DMS153 (cell line): ENCODE measurements around the gene KIAA0825.
"Not testable (repeated sequence)": the region's sequence is repeated elsewhere in the genome, so short reads cannot be mapped to it uniquely, and the experiment has no call there.

Experiments
- DNase-seq: peaks from one replicate; lab custom pipeline; 2025; lab: John Stamatoyannopoulos, UW

Gene KIAA0825

DNA sequence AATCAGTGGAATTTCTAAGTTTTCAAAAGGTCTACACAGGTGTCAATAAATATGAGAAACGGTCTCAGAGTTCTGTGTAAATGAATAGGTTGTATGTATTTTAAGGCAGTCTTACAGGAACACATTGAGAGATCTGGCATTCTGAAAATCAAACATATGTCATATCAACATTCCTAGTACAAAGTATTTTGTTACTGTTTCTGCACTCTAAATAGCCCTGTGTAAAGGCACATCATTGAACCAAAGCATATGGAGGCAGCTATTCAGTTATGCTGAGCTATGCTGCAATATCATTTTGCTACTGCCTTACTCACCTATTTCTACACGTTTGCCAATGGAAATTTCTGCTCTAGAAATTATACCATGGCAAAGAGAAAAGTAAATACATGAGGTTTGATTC lies 379.1 kb downstream of the KIAA0825 start:
- no peak for DNase-seq

DNA sequence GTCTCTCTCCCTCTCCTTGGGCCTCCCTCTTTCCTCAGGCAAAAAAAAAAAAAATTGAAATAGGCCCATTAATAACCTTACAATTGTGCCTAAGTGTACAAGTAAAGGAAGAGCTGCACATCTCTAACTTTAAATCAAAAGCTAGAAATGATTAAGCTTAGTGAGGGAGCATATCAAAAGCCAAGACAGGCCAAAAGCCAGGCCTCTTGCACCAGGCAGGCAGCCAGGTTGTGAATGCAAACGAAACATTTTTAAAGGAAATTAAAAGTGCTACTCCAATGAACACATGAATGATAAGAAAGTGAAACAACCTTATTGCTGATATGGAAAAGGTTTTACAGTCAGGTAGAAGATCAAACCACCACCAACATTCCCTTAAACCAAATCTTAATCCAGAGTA lies 383.4 kb downstream of the KIAA0825 start:
- no peak for DNase-seq

DNA sequence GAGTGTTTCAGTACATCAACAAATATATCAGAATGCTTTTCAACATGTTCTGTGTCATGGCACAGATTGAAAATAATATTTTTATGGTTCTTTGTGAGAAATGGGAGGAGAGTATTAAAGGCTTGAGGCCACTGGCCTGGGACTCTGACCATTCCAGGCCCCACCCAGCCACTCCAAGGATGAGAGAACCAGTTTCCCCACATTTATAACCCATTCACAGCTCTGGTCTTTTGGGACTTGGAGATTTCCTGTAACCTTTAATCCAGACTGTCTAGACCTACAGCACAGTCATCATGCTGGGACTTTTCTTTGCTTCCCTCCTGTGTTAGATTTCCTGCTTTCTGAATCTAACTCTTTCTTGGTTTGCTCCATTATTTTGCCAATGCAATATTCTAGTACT lies 389.6 kb downstream of the KIAA0825 start:
- no peak for DNase-seq

DNA sequence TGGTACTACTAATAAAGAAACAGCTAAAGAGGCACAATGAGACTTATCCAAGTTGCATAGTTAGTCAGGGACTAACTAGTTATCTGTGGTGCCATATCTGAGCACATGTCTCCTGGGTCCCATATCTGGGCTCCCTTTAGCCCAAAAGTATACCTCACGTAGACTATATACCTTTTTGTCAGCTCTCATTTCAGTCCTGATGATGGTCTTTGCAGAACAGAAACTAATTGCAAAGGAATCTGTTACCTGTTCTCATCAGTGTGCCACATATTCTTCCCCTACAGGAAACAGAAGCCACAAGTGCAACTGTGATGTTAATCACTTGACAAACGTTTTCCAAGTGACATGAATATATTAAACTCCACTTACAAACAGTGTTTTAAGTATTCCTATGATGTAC lies 395.2 kb downstream of the KIAA0825 start:
- DNase-seq: no peak

DNA sequence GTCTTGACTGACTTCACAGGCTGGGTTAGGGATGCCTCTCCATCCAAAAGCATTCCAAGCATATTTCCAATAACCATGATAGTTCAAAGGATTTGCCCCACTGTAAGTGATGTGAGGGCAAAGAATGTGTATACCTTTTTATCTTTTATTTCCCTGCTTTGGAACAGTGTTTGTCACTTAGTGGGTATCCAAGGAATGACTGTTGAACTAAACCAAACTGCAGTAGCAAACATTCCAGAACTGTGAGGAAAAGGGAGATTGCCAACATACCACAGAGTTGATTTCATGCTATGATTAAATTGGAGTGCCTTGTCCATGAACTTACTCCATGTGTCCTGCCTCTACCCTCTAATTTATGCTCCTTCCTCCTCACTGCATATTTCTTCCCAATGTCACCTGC lies 400.0 kb downstream of the KIAA0825 start:
- no peak for DNase-seq

DNA sequence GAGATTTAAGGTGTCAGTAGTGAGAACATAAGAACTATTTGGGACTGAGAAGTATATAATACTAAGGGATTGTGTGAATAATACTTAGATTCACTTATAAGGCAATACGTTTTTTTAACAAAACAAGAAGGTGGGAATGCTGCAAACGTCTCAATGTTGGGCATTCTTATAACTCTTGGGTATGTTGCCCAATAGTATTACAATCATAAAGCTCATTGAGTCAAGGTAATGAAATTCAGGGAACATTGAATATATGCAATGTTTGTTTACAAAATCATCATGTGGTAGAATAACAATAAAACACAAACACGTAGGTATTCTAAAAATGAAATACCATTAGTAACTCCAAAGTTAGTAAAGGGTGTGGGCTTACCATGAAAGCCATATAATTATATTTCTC lies 400.7 kb downstream of the KIAA0825 start:
- DNase-seq: no peak

DNA sequence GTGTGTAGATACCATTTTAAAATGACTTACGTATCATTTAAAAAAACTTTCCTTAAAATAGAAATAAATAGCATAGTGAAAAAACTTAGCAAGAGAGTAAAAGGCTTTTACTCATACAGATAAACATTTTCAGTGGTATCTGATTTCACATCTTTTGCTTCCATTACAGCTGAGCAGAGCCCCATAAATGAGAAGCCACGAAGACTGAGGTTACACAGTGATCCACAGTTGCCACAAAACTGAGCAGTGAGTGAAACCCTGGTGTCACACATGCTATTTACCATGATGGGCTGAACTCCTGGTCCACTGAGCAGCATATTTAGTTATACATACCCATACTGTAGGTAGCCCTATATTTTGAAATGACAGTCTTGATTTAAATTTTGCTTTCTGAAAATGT lies 401.2 kb downstream of the KIAA0825 start:
- DNase-seq: no peak

DNA sequence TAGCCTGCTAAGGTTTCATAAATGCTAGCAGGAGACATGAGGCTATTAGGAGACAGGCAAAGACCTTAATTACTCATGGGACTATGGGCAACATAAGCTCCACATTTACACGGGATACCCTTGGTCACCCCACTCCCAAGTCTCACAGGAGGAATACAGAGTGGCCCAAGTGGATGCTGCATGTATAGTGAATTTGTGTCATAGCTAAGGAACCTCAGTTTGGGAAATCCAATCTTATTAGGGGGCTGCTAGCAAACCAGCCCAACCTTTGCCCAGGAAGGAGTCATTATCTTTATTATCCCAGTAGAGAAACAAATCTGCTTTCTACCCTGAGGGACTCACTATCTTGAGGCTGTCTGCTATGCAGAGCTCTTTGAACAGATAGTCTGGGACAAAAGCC lies 405.9 kb downstream of the KIAA0825 start:
- DNase-seq: no peak

DNA sequence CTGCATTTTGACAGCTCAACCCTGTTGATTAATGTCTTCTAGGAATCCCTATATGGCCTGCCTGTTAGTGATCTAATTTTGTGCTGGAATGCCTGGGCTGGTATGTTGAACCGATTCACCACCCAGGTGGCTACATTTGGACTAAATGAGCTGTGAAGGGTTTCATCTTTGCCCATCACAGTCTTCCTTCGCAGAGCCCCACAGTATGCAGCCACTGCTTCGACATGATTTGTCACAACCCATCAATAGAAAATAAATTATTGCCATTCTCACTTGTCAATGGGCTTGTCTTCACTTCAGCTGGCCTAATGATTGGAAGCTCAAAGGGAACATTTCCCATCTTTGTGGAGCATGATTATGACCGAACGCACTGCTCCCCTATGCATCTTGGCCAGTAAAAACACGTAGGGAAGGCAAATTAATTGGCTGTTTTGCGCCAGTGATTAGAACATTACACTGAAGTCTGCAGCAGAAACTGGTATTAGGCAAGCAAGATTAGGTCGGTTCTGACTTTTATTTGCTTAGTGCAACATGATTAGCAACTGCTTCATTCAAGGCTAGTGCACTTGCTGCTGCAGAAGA lies 408.5 kb downstream of the KIAA0825 start:
- DNase-seq: no peak

DNA sequence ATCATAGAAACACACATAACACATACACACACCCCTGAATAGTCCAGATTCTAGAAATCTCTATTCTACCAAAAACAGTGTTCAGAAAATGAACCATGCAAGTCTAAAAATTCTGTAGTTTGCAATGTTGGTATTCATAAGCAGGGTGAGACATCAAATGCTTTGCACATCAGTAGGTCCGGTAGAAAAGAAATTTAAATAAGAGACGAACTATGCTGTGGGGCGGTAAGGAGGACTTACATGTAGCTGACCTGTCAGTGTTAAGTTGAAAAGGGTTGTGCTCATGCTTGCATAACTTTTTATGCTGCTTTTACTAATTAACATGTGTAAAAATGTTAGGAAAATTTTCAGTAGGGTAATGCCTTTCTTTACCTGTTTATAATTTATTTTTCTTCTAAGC lies 409.1 kb downstream of the KIAA0825 start:
- DNase-seq: no peak

DNA sequence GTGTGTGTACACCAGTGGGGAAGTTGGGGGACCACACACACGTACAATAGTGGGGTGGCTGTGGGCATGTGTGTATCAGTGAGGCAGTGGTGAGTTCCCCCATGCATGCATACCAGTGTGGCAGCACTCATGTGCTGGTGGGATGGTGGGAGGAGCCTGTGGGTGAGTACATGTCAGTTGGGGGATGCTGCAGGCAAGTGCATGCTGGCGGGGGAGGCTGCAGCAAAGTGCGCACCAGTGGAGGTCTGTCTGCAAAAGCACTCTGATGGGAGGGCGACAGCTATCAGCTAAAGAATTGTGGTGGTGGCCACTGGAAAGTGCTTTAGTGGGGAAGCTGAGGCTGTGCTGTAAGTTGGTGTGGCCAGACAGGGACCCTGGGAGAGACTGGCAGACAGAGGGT lies 418.8 kb downstream of the KIAA0825 start:
- DNase-seq: no peak

DNA sequence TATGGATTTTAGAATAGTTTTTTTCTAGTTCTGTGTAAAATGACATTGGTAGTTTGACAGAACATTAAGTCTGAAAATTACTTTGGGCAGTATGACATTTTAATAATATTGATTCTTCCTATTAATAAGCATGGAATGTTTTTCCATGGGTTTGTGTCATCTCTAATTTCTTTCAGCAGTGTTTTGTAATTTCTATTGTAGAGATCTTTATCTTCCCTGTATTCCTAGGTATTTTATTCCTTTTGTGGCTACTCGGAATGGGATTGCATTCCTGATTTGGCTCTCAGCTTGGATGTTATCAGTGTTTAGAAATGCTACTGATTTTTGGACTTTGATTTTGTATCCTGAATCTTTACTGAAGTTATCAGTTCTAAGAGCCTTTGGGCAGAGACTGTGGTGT lies 420.4 kb downstream of the KIAA0825 start:
- no peak for DNase-seq

DNA sequence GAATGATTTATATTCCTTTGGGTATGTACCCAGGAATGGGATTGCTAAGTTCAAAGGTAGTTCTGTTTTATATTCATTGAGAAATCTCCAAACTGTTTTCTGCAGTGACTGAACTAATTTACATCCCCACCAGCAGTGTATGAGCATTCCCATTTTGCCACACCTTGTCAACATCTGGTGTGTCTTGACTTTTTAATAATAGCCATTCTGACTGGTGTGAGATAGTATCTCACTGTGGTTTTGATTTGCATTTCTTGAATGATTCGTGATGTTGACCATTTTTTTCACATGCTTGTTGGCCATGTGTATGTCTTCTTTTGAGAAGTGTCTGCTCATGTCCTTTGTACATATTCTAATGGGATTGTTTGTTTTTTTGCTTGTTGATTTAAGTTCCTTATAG lies 421.5 kb downstream of the KIAA0825 start:
- no peak for DNase-seq

DNA sequence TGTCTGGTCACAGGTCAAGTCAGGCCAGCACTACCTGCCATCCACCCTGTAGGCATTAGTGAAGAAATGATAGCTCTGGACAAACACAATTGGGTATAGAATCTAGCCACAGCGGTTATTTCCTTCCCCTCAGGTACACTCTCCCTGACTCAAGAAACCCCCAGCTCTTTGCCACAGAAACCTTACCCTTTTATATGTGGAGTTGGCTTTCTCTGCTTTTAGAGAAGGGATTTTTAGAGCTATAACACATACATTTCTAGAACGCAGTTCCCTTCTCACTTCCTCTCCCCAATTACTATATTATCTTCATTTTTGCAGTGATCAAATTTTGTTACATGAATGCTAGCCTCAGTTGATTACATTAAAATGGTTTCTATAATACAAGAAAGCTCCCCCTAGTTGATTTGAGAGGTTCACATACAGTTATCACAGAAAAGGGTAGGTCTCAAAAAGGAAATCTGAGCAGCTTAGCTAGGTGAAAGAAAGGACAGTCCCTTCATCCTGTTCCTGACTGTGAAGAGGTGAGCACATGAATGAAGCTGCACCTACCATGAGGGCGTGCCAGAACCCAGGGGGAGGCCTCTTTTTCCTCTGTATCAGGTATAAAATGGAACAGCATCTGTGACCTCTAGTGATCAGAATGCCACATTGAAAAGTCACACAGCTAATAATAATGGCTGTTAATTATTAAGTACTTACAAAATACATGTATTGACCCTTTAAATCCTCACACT lies 425.6 kb downstream of the KIAA0825 start:
- DNase-seq: no peak

DNA sequence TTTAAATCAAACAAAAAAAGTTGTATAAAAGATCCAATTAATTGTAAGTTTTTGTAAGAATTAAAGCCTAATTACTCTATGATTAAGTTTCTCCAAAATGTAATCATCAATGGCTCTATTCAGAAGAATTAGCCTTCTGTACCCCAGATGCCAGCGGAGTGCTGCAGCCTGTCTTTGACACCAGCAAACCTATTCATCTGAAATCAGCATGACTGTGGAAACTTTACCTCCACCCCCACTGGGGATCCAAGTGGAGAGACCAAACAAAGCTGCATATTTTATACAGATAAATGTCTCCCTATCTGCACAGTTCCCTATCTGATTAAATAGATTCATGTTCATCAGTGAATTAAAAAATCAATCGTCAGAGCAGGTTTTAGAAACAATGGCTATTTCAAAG lies 426.8 kb downstream of the KIAA0825 start:
- DNase-seq: no peak

DNA sequence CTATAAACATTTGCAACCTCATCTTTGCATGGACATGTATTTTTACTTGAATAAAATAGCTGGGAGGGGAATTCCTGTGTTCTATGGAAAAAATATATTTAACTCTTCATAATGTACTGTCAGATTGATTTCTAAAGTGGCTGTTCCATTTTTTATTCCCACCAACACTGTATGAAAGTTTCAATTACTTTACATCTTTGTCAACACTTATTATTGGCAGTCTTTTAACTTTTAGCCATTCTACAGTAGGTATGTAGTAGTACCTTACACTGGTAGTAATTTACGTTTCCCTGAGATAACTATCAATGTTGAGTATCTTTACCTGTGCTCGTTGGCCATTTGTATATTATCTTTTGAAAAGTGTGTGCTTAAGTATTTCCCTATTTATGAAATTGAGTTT lies 429.7 kb downstream of the KIAA0825 start:
- DNase-seq: no peak

DNA sequence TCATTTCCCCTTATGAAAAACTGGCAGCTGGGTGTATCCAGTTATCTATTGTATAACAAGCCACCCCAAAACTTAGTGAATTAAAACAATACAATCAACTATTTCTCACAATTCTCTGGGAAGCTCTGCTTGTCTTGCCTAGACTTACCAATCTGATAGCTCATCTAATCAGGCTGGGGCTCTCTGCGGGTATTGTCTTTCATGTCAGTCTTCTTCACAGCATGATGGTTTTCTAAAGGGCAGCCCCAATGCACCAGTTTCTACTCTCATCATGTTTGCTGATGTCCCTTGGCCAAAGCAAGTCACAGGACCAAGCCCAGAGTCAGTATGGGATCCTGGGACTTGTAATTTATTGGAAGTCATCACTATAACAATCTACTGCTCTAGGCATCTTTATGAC lies 433.5 kb downstream of the KIAA0825 start:
- DNase-seq: no peak

DNA sequence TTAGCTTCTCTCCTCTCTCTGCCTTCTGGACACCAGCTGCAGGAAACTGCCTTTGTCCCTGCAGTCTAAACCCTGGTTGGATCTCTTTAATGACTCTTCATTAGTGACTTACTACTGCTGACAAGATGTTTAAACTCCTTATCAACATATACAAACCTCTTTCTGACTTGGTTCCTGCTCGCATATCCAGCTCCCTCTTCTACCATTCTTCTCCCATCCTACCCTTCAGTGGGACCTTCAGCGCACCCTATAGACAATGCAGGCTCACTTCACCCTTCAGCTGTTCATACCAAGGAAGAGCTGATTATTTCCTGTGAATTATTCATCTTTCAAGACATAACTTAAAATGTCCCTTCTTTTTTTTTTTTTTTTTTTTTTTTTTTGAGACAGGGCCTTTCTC lies 436.5 kb downstream of the KIAA0825 start:
- DNase-seq: no peak

DNA sequence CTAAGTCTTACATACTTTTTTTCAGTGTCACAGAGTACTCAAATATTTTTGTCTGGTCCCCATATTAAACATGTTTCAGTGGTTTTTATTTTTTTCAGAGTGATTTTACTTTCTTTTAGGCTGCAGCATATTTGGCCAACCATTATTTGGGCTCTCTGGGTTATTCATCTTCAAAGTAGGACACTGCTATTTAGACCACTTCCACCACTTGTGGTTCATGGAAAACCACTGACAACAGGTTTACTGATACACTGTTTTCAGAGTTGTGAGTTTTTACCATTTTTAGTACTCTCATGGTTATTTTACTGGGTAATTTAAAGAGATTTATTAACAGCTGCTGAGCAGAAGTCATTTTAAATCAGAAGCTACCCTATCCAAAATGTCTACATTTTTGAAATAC lies 437.6 kb downstream of the KIAA0825 start:
- no peak for DNase-seq

DNA sequence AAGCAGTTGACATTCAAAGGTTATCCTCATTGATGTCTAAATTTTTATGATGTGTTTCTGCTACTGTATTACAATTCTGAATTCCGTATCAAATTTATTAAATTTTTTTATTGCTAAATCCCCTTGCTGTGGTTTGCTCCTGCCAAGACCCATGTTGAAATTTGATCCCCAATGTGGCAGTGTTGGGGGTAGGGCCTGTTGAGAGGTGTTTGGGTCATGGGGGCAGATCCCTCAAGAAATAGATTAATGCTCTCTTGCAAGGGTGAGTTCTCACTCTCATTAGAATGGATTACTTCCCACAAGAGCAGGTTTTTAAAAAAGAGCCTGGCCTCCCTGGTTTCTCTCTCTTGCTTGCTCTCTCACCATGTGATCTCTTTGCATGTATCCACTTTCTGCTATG lies 442.5 kb downstream of the KIAA0825 start:
- no peak for DNase-seq

DNA sequence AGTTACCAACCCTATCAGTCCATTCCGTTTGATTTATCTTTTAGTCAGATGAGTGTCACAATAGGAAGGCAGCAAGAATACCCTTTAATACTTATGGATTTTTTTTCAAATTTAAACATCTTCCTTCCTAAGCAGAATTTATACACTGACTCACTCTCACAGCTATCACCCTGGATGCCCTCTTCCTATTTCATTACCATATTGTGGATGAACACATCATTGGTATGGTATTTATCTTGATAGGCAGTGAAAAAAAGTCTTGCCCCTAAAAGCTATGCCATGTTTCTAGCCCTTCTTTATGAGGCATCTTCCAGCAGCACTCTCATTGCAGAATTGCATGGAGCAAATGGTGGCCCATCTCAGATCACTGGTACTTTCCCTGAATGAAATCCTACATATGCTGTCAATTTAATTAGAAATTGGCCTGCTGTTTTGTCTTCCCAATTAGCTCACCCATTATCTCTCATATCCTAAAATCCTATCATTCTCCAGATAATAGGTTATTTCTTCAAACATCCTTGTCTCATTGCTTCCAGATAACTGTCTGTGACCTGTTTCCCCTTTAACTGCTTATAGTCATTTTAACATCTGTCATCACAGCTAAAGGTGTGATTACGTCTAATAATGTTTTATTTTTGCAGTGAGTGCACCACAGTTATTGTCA lies 443.5 kb downstream of the KIAA0825 start:
- DNase-seq: no peak

DNA sequence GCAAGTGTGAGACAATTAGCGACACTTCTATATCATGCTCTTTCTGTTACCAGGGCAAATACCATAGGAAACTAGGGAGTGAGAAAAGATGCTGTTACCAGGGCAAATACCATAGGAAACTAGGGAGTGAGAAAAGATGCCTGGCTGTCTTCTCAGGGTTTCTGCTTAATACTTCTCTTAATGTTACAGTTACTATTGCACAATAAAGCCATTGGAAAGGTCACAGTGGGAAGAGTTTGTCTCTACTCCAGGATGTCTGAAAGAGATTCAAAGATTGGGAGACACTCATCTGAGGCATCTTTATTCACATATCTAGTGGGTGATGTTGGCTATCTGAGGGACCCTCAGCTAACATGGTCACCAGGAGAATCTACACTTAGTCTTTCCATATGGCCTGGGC lies 445.3 kb downstream of the KIAA0825 start:
- DNase-seq: no peak

DNA sequence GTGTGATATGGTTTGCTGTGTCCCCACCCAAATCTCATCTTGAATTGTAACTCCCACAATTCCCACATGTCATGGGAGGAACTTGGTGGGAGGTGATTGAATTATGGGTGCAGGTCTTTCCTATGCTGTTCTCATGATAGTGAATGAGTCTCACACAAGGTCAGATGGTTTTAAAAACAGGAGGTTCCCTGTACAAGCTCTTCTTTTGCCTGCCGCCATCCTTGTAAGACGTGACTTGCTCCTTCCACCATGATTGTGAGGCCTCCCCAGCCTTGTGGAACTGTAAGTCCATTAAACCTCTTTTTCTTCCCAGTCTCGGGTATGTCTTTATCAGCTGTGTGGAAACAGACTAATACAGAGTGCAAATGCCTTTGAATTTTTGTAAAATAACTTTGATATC lies 447.3 kb downstream of the KIAA0825 start:
- DNase-seq: not testable (repeated sequence)

DNA sequence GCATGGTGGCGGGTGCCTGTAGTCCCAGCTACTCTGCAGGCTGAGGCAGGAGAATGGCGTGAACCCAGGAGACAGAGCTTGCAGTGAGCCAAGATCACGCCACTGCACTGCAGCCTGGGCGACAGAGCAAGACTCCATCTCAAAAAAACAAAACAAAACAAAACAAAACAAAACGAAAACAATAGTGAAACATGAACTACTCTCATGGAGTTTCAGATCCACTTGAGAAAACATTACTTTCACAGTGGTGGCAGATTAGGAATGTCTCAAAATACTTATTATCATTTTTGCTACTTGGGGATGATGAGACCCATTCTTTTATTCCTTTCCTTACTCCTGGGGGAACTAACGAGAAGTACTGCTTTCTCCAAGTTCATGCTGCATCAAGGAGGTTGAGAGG lies 448.2 kb downstream of the KIAA0825 start:
- not testable (repeated sequence) for DNase-seq
